ENCODE measurements around the gene SCP2.

Gene SCP2, protein sequence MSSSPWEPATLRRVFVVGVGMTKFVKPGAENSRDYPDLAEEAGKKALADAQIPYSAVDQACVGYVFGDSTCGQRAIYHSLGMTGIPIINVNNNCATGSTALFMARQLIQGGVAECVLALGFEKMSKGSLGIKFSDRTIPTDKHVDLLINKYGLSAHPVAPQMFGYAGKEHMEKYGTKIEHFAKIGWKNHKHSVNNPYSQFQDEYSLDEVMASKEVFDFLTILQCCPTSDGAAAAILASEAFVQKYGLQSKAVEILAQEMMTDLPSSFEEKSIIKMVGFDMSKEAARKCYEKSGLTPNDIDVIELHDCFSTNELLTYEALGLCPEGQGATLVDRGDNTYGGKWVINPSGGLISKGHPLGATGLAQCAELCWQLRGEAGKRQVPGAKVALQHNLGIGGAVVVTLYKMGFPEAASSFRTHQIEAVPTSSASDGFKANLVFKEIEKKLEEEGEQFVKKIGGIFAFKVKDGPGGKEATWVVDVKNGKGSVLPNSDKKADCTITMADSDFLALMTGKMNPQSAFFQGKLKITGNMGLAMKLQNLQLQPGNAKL

GRCh38 chr1:52927212-52928014, at the start of gene SCP2:
Gene SCP2, plus strand, starts transcription at chr1:52927276. Its CDS starts 121 bp downstream, at chr1:52927397.
- DNase-seq: peak; percentile 70

GRCh38 chr1:52877554-52877953, 49.5 kb upstream of the SCP2 start:
- no peak for DNase-seq

GRCh38 chr1:52880206-52880605, 46.9 kb upstream of the SCP2 start:
- no peak for DNase-seq

- DNase-seq: no peak
Observed at GRCh38 chr1:52887483-52887882, 39.6 kb upstream of the SCP2 start.

DNA sequence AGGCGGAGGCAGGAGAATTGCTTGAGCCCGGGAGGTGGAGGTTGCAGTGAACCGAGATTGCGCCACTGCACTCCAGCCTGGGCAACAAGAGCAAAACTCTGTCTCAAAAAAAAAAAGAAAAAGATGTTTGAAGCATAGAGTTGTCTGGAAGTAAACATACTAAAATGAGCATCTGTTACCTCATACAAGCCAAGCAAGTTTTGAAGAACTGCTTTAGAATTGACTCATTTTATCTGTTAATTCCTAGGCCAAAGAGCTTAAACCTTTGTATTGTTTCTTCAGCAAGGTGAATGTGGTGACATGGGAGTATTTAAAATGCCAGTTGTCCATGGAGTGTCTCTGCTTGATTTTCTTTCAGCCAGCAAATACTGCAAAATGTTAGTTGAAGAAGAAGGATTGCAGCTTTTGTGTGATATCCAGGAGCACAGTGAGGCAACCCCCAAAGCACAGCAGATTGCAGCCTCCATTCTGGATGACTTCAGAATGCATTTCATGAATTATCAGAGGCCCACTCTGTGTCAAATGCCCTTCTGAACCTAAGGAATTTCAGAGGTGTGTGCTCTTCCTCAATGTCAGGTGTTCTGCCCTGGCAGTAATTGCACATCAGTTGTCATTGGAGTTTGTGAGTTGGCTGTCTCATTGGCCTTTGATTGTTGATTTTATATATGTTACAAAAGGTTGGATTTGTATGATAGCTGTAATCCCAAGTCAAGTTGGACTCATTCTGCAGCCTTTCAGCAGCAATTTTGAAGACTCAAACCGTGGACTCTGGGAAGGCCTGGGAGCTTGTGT, 34.5 kb upstream of the SCP2 start:
- DNase-seq: no peak

- no peak for DNase-seq
Observed at GRCh38 chr1:52899445-52899894, 27.6 kb upstream of the SCP2 start.

DNA sequence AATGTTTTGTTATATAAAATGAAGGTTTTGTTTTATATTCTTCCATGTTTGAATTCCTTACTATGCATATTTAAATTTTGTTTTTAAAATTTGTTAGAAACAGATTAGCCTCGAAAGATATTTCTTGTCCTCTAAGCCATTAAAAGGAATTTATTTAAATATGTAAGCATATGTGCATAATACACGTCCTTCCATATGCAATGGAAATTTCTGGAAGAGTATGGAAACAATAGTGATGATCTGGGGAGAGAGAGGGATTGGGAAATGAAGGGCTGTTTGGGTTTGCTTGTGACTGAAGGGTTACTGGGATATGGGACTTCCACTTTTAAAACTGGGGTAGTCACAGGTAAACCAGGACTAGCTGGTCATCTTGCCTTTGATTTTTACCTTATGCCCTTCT, 26.7 kb upstream of the SCP2 start:
- no peak for DNase-seq

DNA sequence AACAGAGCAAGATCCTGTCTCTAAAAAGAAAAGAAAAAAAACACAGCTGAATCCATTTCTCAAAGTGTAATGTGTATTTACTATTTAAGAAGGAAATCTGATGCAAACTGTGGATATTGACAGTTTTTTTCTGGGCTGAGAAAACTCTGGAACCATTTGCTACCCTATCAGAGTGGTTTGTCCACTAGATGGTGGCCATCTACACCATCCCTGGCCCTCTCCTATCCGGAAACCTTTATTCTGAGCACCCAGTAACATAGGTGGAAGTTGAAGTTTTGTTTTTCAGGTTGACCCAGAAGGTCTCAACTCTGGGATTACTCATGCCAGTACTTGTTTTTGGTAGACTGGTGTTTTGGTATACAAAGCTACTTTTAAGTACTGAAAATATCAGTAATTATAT, 25.7 kb upstream of the SCP2 start:
- no peak for DNase-seq

DNA sequence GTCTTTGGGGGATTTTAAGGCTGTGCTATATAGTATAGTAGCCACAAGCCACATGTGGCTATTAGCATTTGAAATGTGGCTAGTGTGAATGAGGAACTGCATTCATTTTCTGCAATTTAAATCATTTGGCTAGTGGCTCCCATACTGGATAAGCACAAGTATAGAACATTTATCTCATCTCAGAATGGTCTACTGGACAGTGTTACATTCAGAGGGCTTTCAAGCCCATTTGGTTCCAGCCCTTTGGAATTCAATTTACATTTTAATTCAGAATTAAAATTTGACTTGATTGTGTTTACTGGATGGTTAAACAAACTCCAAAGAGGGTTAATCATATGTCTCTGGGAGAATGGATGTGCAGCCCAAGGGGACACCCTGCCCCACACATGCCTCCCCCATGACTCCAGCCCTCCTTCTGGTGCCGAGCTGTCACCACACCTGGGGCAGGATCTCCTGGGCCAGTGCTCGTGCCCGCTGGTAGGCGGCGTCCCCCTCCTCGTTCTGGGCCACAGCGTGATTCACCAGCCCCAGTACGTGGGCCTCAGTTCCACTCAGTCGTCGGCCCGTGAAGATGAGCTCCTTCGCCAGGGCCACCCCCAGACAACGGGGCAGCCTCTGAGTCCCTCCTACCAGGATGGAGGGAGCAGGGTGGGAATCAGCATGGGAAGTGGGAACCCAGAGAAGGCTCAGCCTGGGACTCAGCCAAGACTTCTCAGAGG, 22.7 kb upstream of the SCP2 start:
- no peak for DNase-seq

- peak; percentile 19 for DNase-seq
Observed at GRCh38 chr1:52904927-52905698, 22.0 kb upstream of the SCP2 start.

DNA sequence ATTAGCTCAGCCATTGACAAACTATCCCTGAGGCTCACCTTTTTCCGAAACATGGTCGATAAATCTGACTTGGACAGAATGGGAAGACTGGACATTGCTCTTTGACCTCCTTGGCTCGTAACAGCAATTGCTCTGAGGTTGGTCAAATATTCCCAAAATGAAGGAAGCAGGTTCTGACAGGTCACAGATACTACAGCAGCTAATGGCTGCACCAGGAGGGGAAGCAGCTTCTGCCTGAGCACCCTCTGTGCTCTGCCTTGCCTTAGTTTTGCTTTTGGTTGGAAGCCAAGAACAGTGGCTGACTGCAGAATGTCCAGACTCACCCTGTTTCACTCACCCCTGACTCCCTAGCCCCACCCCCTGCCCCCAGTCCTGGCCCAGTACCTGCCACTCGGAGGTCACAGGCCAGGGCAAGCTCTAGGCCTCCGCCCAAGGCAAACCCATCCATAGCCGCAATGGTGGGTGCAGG, 20.9 kb upstream of the SCP2 start:
- no peak for DNase-seq

DNA sequence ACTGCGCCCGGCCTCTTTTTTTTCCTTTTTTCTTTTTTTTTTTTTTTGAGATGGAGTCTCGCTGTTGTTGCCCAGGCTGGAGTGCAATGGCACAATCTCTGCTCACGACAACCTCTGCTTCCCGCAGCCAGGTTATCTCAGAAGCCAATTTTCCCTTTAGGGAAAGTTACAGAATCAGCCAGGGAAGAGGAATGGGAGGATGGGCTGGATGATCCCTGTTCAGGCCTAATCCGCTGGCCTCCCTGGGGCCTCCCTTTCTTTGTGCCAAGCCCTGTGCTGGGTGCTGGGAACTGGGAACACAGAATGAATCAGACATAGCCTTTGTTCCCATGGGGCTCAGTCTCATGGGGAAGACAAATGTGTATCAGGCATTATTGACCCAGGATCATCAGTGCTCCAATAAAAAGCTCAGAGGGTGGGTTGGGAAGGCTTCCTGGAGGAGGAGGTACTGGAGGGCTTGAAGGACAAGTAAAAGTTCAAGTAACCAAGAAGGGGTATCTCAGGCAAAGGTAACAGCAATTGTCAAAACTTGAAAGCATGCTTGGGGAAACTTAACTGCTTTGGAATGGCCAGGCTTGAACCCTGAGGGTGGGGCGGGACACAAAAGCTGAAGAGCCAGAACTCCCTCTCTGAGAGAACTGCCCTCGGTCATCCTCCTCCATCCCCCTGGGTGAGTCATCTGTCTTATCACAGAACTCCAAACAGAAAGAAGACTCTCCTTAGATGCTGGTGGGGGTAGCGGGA, 19.8 kb upstream of the SCP2 start:
- DNase-seq: no peak

GRCh38 chr1:52907812-52908153, 19.3 kb upstream of the SCP2 start:
- no peak for DNase-seq

DNA sequence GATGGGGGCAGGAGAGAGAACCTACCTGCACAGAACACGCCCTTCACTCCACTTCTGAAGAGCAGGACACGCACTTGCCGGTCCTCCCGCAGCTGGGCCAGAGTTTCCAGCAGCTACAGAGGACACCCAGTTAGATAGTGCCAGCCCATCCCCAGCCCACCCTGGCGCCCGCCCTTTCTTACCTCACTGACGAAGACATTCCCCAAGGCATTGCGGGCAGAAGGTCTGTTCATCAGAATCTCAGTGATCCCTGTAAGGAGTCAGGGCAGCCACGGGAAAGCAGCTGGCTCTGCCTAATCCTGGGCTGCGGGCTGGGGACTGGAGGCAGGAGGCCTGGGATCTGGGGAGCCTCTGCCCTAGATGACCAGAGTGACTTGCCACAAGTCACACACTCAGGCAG, 15.5 kb upstream of the SCP2 start:
- no peak for DNase-seq

GRCh38 chr1:52913014-52913413, 14.1 kb upstream of the SCP2 start:
- DNase-seq: no peak

GRCh38 chr1:52913537-52913936, 13.5 kb upstream of the SCP2 start:
- DNase-seq: no peak

DNA sequence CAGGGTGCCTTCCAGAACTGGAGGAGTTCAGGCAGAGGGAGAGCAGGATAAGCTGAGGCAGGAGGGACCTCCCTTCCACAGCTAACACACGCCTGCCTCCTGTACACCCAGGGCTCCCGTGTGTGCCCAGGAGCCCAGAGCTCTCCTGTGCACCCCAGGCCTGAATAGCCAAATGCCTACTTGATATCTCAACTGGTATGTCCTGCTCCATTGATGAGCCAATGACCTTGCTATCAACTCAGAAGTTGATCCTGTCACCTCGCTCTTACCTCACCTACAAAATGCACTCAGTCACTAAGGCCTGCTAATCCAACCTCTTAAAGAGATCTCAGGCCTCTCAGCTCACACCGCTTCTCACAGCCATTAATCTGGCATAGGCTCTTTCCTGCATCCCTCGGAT, 12.6 kb upstream of the SCP2 start:
- no peak for DNase-seq

DNA sequence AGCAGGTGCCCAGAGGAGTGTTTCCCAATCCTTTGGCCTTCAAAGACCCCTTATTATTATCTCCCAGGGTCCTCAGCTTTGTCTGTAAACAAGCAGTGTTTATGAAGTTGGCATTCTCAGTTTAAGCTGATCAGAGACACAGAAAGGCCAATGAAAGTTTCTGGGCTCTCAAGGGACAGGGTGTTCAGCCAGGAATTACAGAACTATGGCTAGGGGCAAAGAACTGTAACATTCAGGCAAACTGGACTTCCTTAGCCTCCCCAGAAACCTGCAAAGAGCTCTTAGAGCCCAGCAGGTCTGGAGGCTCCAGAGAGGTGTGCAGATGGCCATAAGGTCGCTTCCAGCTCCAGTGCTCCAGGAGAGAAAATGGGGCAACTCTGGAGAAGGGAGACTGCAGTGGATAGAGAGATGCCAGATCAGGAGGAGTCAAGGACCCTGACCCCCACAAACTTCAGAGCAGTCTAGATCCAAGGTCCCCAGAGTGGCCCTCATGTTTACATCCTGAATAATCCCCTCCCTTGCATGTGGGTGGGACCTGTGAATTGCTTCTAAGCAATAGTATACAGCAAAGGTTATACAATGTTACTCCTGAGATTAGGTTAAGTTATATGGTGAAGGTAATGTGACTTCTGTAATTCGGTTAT, 11.7 kb upstream of the SCP2 start:
- DNase-seq: no peak

- DNase-seq: no peak
Observed at GRCh38 chr1:52915855-52916220, 11.2 kb upstream of the SCP2 start.

DNA sequence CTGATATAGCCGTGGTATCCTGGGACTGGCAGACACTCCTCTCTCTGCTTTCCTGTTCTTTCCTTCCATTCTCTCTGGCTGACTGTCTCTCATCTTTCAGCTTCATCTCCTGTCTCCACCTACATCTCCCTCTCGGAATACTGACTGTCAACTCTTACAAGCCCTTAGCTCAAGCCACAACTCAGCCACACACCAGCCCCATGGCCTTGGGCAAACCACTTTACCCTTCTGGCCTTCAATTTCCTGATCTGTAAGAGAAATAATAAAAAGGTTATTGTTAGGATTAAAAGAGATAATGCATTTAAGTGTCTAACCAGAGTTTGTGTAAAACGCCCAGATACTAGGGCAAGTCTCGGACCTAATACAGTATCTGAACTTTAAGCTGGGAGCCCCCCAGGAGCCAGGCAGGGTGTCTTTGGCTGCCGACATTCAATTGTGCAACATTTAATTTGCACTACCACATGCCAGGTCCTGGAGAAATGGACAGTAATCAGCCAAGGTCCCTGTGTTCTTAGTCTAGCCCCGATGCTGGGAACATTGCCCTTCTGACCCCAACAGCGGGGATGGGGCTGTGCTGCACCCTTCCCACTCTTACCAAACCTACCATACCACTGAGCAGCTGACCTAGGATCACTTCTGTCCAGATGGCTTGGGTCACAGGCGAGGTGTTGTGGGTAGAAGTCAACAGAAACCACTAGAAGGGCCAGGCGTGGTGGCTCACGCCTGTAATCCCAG, 10.7 kb upstream of the SCP2 start:
- no peak for DNase-seq

Data from activated CD4-positive, alpha-beta T cell treated with anti-CD3 and anti-CD28 coated beads for 1 hour (primary cell).